Retinal pigment epithelial cell (primary cell): ENCODE results near the gene RUNX3.

Experiments used
- DNase-seq: peaks from one replicate; pipeline ENCODE4 v3.0.0-alpha.2; 2010; ENCODE audit warnings: low read depth
- H3K4me3 ChIP-seq: 2 replicates; pipeline ENCODE4 v1.5.1; 2011; ENCODE audit warnings: mild to moderate bottlenecking, low read length, control low read depth, moderate library complexity
- CTCF ChIP-seq: conservative IDR thresholded peaks from 2 replicates; pipeline ENCODE4 v1.5.1; 2011; ENCODE audit warnings: low read depth, low read length, control low read depth, inconsistent platforms

The RUNX3 gene

GRCh38 chr1:24914226-24915069, 15.6 kb downstream of the RUNX3 start:
- no peak overlapping the region for H3K4me3 ChIP-seq
- DNase-seq: no peak
- no peak for TF ChIP-seq CTCF

GRCh38 chr1:24913616-24914225, 16.4 kb downstream of the RUNX3 start:
- TF ChIP-seq CTCF: no peak
- no peak overlapping the region for H3K4me3 ChIP-seq
- DNase-seq: no peak

GRCh38 chr1:24913274-24913604, 16.8 kb downstream of the RUNX3 start:
- no peak for DNase-seq
- no peak overlapping the region for H3K4me3 ChIP-seq
- no peak for TF ChIP-seq CTCF

GRCh38 chr1:24912376-24913273, 17.5 kb downstream of the RUNX3 start:
- TF ChIP-seq CTCF: no peak
- DNase-seq: no peak
- H3K4me3 ChIP-seq: no peak overlapping the region

GRCh38 chr1:24911651-24912155, 18.4 kb downstream of the RUNX3 start:
- TF ChIP-seq CTCF: no peak
- no peak for DNase-seq
- H3K4me3 ChIP-seq: no peak overlapping the region

GRCh38 chr1:24910751-24911650, 19.1 kb downstream of the RUNX3 start:
- H3K4me3 ChIP-seq: no peak overlapping the region
- DNase-seq: peak; percentile 11
- TF ChIP-seq CTCF: no peak
